Skeletal muscle satellite cell (primary cell): ENCODE data around the gene RIPK1. TPM values are rescaled to one million over a fixed set of nuclear protein-coding genes. Genes with fewer than 3 reads are reported as not detected.
"Not testable (repeated sequence)": the region's sequence is repeated elsewhere in the genome, so short reads cannot be mapped to it uniquely, and the experiment has no call there.

Source experiments
- H3K27me3 ChIP-seq: 2 replicates; pipeline ENCODE4 v1.7.0; 2013; ENCODE audit warnings: low read length; ENCODE audit not compliant: control insufficient read depth, insufficient read depth
- H3K36me3 ChIP-seq: 2 replicates; pipeline ENCODE4 v1.7.0; 2013; ENCODE audit warnings: mild to moderate bottlenecking, control low read depth, low read length; ENCODE audit not compliant: insufficient read depth
- H3K4me1 ChIP-seq: 2 replicates; pipeline ENCODE4 v1.7.0; 2013; ENCODE audit warnings: low read length; ENCODE audit not compliant: control insufficient read depth, insufficient read depth
- H3K4me2 ChIP-seq: 2 replicates; pipeline ENCODE4 v1.7.0; 2013; ENCODE audit warnings: mild to moderate bottlenecking, low read length
- H3K4me3 ChIP-seq: 2 replicates; pipeline ENCODE4 v1.7.0; 2013; ENCODE audit warnings: low read length
- H3K9ac ChIP-seq: 2 replicates; pipeline ENCODE4 v1.7.0; 2013; ENCODE audit warnings: mild to moderate bottlenecking, low read depth, low read length, moderate library complexity
- H3K9me3 ChIP-seq: replicated peaks from 2 replicates; pipeline ENCODE4 v1.7.0; 2013; ENCODE audit warnings: mild to moderate bottlenecking, control low read depth, low read length
- total RNA-seq: library from RNA; depleted of rRNA; stranded (reverse); fragments of >200 nt; gene quantifications from 2 replicates; pipeline ENCODE4 v1.2.3, GENCODE V29; 2012; rRNA removed

Gene RIPK1
- 12.2 and 13.9 TPM in 2 replicates for total RNA-seq

DNA sequence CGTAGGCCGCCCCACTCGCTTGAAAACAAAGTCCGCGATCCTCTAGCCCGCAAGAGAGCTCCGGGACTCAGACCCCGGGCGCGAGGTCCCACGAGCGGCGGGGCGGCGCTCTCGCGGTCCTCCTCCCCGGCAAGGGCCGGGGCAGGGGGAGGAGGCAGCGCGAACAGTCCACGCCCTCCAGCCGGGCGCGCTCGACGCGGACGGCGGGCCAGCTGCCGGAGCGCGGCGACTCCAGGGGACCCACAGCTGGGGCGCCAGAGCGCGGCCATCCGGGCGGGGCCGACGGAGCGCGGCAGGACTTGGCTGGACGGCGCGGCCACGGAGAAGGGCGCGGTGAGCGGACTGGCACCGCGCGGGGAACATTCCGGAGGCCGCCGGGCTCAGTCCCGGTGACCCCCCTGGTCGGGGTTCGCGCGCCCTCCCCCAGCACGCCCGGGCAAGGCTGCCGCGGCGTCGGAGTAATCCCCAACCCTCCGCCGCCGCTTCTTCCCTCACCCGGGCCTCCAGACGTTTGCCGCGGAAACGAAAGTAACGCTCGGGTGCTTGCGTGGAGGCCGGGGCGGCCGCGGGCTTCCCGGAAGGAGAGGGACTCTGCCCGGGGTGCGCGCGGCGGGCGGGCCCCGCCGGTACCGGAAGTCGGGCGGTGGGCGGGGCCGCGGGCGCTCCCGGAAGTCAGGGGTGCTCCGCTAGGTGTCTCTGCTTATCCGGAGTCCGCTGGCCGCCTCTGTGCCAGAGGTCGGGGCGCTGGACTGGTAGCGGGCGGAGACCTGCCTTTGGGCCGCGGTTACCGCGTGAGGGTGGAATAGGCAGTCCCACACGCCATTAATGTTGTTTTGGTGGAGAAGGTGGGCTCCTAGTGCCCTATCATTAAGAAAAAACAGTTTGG, at the start of gene RIPK1:
Gene RIPK1, plus strand, starts transcription at position 166 of the 886 bp plus-strand sequence. CDS start 8,330 bp downstream, outside the sequence.
- H3K4me2 ChIP-seq: peak within 1 kb of the TSS; percentile 98
- no peaks in the 10 kb centered on the region for H3K27me3 ChIP-seq
- H3K4me3 ChIP-seq: peak within 1 kb of the TSS; percentile 90
- peaks cover 8% of the 10 kb centered on the region for H3K36me3 ChIP-seq
- no peaks in the 10 kb centered on the region for H3K9me3 ChIP-seq
- H3K9ac ChIP-seq: peak within 1 kb of the TSS; percentile 99
- peaks cover 18% of the 10 kb centered on the region for H3K4me1 ChIP-seq

DNA sequence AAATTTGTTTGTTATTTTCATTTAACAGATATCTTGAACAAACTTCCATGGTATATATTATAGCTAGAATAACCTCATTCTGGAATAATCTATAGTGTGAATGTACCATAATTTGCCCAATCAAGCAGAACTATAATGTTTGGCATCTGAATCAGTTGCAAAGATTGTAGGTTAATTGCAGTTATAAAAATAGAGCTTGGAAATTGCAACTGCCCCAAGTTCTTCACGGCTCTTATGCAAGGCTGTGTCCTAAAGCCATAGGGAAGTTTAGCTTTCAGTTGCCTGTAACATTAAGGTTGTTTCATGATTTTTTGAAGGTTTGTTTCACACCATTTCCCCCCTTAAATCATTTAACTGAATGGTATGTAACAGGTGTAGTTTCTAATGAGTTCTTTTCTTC, 49.2 kb upstream of the RIPK1 start:
- Histone ChIP-seq H3K27me3 (no peaks in the 10 kb centered on the region), H3K4me3 (no peak overlapping the region), H3K36me3 (peaks cover 10% of the 10 kb centered on the region), H3K4me2 (no peak overlapping the region), H3K9me3 (no peaks in the 10 kb centered on the region), H3K4me1 (peaks cover 13% of the 10 kb centered on the region), H3K9ac (no peak overlapping the region)

DNA sequence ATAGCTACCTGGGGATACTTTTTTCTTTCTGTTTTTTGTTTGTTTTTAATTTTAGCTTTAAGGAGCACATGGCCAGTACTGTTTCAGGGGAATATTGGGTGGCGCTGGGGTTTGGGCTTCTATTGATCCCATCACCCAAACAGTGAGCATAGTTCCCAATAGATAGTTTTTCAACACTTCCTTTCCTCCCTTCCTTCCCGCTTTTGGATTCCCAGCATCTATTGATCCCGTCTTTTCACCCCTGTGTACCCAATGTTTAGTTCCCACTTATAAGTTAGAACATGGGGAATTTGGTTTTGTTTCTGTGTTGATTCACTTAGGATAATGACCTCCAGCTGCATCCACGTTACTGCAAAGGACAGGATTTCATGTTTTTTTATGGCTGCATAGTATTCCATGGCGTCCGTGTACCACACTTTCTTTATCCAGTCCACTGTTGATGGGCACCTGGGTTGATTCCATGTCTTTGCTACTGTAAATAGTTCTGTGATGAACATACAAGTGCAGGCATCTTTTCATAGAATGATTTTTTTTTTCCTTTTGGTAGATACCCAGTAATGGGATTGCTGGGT, 48.5 kb upstream of the RIPK1 start:
- H3K9ac ChIP-seq: no peak overlapping the region
- peaks cover 20% of the 10 kb centered on the region for H3K4me1 ChIP-seq
- H3K4me3 ChIP-seq: no peak overlapping the region
- H3K36me3 ChIP-seq: peaks cover 9% of the 10 kb centered on the region
- H3K27me3 ChIP-seq: no peaks in the 10 kb centered on the region
- no peak overlapping the region for H3K4me2 ChIP-seq
- H3K9me3 ChIP-seq: no peaks in the 10 kb centered on the region

DNA sequence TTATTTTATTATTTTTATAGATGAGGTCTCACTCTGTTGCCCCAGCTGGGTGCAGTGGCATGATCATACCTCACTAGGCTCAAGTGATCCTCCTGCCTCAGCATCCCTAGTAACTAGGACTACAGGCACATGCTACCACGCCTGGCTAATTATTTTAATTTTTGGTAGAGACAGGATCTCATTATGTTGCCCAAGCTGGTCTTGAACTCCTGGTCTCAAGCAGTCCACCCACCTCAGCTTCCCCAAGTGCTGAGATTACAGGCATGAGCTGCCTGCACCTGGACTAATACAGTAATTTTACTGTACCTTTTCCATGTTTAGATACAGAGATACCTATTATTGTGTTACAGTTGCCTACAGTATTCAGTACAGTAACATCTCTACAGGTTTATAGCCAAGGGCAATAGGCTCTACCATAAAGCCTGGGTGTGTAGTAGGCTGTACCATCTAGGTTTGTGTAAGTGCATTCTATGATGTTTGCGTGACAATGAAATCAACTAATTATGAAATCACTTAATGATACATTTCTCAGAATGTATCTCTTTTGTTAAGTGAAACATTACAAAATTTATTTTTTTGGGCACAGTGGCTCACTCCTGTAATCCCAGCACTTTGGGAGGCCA, 47.2 kb upstream of the RIPK1 start:
- H3K36me3 ChIP-seq, H3K4me3 ChIP-seq, H3K9ac ChIP-seq, H3K27me3 ChIP-seq, H3K9me3 ChIP-seq, H3K4me2 ChIP-seq: not testable (repeated sequence)
- H3K4me1 ChIP-seq: peaks cover 23% of the 10 kb centered on the region

DNA sequence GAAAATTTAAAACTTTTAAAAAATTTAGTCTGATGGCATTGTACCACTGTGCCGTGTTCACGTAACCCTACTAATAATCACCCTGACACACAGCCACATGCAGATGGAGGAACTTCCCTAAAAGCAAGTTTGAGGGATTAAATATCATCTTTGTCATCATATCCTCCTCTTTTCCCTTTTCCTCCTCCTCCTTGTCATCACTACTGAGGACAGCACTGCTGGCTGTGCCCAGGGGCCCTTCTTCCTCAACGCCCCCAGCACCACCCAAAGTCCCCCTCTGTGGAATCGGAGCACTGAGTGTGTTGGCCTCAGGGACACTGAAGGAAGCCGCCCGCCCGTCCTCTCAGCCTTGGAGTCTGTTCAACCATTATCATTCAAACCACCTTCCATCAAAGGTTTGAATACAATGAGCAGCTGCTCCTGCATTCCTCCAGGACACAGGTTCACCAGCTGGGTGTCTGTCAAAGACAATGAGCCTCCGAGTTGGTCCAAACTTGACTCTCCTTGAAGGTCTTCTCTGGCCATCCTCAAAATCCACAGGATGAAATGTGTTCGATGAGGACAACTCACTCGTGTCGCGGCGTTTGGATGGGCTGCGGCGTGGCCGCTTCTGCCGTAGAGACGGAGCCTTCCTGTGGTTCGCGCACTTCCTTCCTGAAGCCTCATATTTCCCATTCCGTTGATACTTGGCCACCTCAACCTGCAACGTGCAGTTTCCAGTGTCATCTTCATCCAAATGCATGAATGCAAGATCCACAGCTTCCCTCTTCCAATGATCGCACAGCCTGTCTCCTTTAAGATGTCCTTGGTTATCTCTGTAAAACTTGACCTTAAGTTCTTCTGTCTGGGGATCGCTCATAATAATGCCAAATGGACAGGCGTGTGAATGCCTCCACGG, 45.3 kb upstream of the RIPK1 start:
- peak overlapping the region; percentile 56 for H3K9ac ChIP-seq
- peak overlapping the region; percentile 65 for H3K4me2 ChIP-seq
- no peaks in the 10 kb centered on the region for H3K9me3 ChIP-seq
- no peaks in the 10 kb centered on the region for H3K27me3 ChIP-seq
- H3K4me1 ChIP-seq: peaks cover 23% of the 10 kb centered on the region
- H3K36me3 ChIP-seq: no peaks in the 10 kb centered on the region
- peak overlapping the region; percentile 64 for H3K4me3 ChIP-seq

DNA sequence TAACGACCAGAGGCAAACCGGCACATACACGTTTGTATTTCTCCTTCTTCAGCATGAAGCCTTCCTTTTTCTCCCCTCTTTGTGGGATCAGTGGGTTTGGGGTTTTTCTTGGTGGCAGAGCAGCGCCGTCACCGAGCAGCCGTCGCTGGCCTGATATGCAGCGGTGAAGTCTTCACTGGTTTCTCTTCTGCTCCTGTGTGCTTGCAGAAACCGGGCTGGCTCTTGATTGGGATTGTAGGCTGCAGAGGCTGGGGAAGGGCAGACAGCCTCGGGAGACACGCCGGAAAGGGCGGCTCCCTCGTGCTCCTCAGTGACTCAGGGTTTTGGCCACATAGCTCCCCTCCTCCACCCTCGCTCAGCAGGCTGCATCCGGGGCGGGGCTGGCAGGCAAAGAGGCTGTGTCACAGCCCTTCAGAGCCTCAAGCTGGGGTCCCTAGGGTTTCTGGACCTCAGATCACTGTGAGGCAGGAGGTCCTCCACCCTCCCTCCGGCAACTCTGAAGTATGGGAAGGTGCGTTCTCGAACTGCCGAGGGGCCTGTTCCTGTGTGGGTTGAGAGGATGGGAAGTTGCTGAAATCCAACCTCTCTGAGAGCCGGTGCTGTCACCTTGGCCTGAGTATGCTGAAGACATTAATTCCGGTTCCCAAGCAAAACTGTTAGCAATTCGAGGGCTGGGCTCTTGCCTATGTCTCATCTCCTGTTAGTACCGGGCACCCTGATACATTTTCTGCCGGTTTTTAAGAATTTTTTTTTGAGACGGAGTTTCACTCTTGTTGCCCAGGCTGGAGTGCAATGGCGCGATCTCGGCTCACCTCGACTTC, 44.4 kb upstream of the RIPK1 start:
- peak overlapping the region; percentile 64 for H3K4me3 ChIP-seq

DNA sequence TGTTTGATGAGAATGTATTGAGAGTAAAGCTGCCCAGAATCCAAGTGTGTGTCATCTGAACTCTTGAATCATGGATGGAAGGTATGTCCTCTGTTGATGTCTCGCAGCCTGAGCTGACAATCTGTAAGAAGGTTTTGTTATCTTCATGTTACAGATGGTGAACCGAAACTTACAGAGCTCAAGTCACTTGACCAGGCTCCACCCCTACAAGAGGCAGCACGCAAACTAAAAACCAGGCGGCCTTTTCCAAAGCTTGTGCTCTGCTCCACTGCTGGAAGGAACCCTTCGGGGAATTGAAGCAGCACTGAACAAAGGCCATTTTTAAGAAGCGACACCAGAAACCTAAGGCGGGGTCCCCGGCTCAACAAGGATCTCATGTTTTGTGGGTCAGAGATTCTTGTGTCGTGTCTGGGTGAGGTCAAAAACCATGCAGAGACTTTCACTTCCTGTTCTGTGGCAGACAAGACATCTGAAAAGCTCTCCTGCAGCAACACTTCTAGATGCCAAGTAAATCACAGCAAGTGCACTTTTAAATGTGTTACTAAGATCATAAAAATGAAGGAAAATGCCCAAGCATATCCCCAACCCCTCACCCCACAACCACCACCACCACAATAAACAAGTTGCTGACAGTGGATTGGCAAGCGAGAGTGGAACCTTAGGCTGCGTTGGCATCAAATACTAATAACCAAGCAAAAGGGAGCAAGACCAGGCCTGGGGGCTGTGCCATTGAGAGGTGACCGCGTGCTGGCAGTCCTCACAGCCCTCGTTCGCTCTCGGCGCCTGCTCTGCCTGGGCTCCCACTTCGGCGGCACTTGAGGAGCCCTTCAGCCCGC, 41.3 kb upstream of the RIPK1 start:
- H3K27me3 ChIP-seq: no peaks in the 10 kb centered on the region
- no peaks in the 10 kb centered on the region for H3K36me3 ChIP-seq
- no peaks in the 10 kb centered on the region for H3K9me3 ChIP-seq
- H3K9ac ChIP-seq: no peak overlapping the region
- peaks cover 23% of the 10 kb centered on the region for H3K4me1 ChIP-seq
- H3K4me3 ChIP-seq: no peak overlapping the region
- no peak overlapping the region for H3K4me2 ChIP-seq

More for the DNA sequence above, 44.4 kb upstream of the RIPK1 start:
- Histone ChIP-seq H3K9ac (peak overlapping the region; percentile 56), H3K4me2 (peak overlapping the region; percentile 65), H3K9me3 (no peaks in the 10 kb centered on the region), H3K27me3 (no peaks in the 10 kb centered on the region), H3K4me1 (peaks cover 23% of the 10 kb centered on the region), H3K36me3 (no peaks in the 10 kb centered on the region)

DNA sequence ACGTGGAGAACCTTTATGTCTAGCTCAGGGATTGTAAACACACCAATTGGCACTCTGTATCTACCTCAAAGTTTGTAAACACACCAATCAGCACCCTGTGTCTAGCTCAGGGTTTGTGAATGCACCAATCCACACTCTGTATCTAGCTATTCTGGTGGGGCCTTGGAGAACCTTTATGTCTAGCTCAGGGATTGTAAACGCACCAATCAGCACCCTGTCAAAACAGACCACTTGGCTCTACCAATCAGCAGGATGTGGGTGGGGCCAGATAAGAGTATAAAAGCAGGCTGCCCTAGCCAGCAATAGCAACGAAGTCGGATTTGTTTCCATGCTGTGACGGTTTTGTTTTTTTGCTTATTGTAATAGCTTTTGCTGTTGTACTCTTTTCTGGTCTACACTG, 40.1 kb upstream of the RIPK1 start:
- Histone ChIP-seq H3K4me2 (peak overlapping the region; percentile 42), H3K4me1 (peaks cover 19% of the 10 kb centered on the region)
- H3K27me3 ChIP-seq, H3K4me3 ChIP-seq, H3K36me3 ChIP-seq, H3K9me3 ChIP-seq, H3K9ac ChIP-seq: not testable (repeated sequence)

DNA sequence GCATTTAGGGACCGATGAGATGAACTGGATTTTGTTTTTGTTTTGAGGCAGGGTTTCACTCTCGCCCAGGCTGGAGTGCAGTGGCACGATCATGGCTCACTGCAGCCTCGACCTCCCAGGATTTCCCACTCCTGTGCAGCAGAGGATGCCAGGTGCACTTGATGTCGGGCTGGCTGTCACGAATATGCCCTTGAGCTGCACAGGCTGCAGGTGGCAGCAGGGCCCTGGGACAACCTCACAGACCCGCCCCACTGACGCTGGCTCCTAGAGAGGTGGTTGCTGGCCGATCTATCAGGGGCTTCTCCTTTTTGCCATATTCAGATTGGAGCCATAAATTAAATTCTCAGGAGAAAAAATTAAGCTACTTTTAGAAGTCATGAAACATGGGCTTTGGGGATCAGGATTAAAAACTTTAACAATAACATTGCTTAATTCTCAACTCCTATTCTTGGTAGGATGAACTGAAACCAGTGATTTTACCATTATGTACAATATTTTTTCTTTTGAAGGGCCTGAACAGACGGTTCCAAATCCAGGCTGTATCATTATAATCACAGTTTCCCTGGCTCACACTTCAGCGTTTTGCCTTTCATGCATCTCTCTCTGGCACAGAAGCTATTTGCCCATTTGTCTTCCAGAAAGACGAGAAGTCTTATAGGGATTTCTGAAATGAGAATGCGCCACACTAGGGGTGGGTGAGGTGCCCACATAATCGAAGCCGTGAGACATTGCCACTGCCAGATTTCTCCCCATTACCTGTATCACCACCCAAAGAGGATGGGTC, 36.2 kb upstream of the RIPK1 start:
- Histone ChIP-seq H3K9me3 (no peaks in the 10 kb centered on the region), H3K27me3 (peaks cover 11% of the 10 kb centered on the region), H3K9ac (no peak overlapping the region), H3K36me3 (no peaks in the 10 kb centered on the region), H3K4me2 (no peak overlapping the region), H3K4me3 (no peak overlapping the region), H3K4me1 (no peaks in the 10 kb centered on the region)
